ENCODE results near the gene EPS15.

Gene EPS15

GRCh38 chr1:51343624-51344023, 175.4 kb downstream of the EPS15 start:
- no peak overlapping the region for H3K27ac ChIP-seq (ENCODE audit: extremely low read depth, low read depth, low read length)

DNA sequence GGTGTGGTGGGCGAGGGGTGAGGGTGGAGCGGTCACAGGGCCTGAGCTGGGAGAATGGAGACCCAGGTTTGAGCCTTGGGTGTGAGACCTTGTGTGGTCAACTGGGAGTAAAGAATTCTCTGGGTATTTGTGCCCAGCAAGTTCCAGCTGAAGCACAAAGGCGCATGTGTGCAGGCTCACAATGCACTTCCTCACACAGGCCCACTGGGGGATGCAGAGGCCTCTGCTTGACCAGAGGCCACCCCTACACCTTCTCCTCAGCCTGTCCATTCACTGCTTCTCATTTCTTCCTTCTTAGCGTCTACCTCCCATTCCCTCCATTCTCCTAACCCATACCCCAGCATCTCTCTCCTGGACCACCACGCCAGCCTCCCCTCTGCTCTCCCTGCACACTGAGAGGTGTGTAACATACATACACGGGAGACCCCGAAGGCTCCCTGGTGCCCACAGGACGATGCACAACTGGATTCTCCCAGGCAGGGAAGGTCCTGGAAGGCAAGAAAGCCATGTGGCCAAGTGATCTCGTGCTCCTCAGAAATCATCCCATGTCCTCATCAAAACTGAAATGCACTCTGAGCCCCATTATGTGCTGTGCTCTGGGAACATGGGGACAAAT, 176.4 kb downstream of the EPS15 start:
- ChIA-PET CTCF (interaction anchor here (0.6 to 0.8 kb wide), 3 partner anchors 69 to 192 kb away, joined by 3 read pairs; no protein-coding TSS in a partner anchor), POLR2A (no interaction called here)
- Histone ChIP-seq H3K36me3 (ENCODE audit: control insufficient read depth in 2 of 2, insufficient read depth in 1 of 2, low read length in 2 of 2) (no peaks in the 10 kb centered on the region), H3K9me3 (ENCODE audit: control insufficient read depth, insufficient read depth, low read depth, low read length) (no peaks in the 10 kb centered on the region), H3K4me1 (ENCODE audit: control insufficient read depth, insufficient read depth, low read length) (no peaks in the 10 kb centered on the region), H3K4me3 (ENCODE audit: low read depth, low read length) (no peak overlapping the region), H3K27ac (ENCODE audit: extremely low read depth, low read depth, low read length) (no peak overlapping the region)
- TF ChIP-seq SP3 (tag by site-specific recombination; IDR thresholded peaks at IDR 0.05) (no peak), SP7 (tag by site-specific recombination; IDR thresholded peaks at IDR 0.05) (no peak), ZNF157 (tag by site-specific recombination; IDR thresholded peaks at IDR 0.05) (peak; percentile 96)

More at GRCh38 chr1:51343624-51344023, 175.4 kb downstream of the EPS15 start:
- H3K9me3 ChIP-seq (ENCODE audit: control insufficient read depth, insufficient read depth, low read depth, low read length), result no peaks in the 10 kb centered on the region
- ChIA-PET CTCF (interaction anchor here (0.5 kb wide), 1 partner anchor 188 kb away, joined by 3 read pairs; no protein-coding TSS in a partner anchor), POLR2A (no interaction called here)
- H3K4me1 ChIP-seq (ENCODE audit: control insufficient read depth, insufficient read depth, low read length), result no peaks in the 10 kb centered on the region
- no peaks in the 10 kb centered on the region for H3K36me3 ChIP-seq (ENCODE audit: control insufficient read depth in 2 of 2, insufficient read depth in 1 of 2, low read length in 2 of 2)
- H3K4me3 ChIP-seq (ENCODE audit: low read depth, low read length), result no peak overlapping the region
- TF ChIP-seq ZNF121 (tag by site-specific recombination; IDR thresholded peaks at IDR 0.05) (0 out of 2 replicates have a peak, but pooled peaks have one; percentile 65), ZNF747 (tag by site-specific recombination; IDR thresholded peaks at IDR 0.05) (no peak)

GRCh38 chr1:51341876-51342496, 177.1 kb downstream of the EPS15 start:
- CTCF ChIA-PET, result interaction anchor here (0.6 to 0.8 kb wide), 3 partner anchors 70 to 193 kb away, joined by 3 read pairs; no protein-coding TSS in a partner anchor

DNA sequence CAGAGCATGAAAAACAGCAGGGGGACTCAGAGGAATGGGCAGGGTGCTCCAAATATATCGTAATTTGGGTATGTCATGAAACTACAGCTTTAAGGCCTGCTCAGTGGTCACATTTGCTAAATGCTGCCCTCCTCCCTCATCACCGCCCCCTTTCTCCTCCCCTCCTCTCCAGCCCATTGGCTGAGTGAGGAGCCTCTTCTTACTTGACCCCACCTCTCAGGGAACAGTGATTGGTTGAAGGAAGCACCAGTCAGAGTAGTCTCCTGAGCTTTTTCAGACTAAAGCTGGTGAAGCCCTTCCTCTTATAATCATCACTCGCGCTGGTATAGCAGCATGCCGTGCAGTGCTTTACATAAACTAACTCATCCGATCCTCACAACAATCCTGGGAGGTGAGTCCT, 178.7 kb downstream of the EPS15 start:
- TF ChIP-seq ZNF311 (tag by site-specific recombination; IDR thresholded peaks at IDR 0.05; ENCODE audit: borderline replicate concordance) (no peak), ZNF423 (tag by site-specific recombination; IDR thresholded peaks at IDR 0.05) (no peak), ZNF335 (tag by site-specific recombination; conservative IDR thresholded peaks at IDR 0.05) (no peak), ZNF391 (tag by site-specific recombination; IDR thresholded peaks at IDR 0.05; ENCODE audit: borderline replicate concordance, low read depth) (no peak), RBAK (tag by site-specific recombination; IDR thresholded peaks at IDR 0.05) (no peak), GLIS1 (tag by site-specific recombination; IDR thresholded peaks at IDR 0.05) (no peak), ZBTB11 (tag by site-specific recombination; conservative IDR thresholded peaks at IDR 0.05; ENCODE audit: low read depth) (no peak)
- TF ChIP-seq, protein P1, sequence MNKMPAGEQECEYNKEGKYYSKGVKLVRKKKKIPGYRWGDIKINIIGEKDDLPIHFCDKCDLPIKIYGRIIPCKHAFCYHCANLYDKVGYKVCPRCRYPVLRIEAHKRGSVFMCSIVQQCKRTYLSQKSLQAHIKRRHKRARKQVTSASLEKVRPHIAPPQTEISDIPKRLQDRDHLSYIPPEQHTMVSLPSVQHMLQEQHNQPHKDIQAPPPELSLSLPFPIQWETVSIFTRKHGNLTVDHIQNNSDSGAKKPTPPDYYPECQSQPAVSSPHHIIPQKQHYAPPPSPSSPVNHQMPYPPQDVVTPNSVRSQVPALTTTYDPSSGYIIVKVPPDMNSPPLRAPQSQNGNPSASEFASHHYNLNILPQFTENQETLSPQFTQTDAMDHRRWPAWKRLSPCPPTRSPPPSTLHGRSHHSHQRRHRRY (tag by site-specific recombination; IDR thresholded peaks at IDR 0.05), result no peak
- H3K9me3 ChIP-seq (ENCODE audit: control insufficient read depth, insufficient read depth, low read depth, low read length), result no peaks in the 10 kb centered on the region
- H3K27ac ChIP-seq (ENCODE audit: extremely low read depth, low read depth, low read length), result no peak overlapping the region
- ChIA-PET POLR2A (no interaction called here), CTCF (interaction anchor here (1.4 kb wide), 1 partner anchor 10 kb away, joined by 4 read pairs; the partner anchor contains the start of gene TTC39A)
- no peaks in the 10 kb centered on the region for H3K4me1 ChIP-seq (ENCODE audit: control insufficient read depth, insufficient read depth, low read length)
- no peaks in the 10 kb centered on the region for H3K36me3 ChIP-seq (ENCODE audit: control insufficient read depth in 2 of 2, insufficient read depth in 1 of 2, low read length in 2 of 2)
- H3K4me3 ChIP-seq (ENCODE audit: low read depth, low read length), result no peak overlapping the region

More at GRCh38 chr1:51341876-51342496, 177.1 kb downstream of the EPS15 start:
- Histone ChIP-seq H3K4me3 (ENCODE audit: low read depth, low read length) (no peak overlapping the region), H3K9me3 (ENCODE audit: control insufficient read depth, insufficient read depth, low read depth, low read length) (no peaks in the 10 kb centered on the region), H3K27ac (ENCODE audit: extremely low read depth, low read depth, low read length) (no peak overlapping the region), H3K36me3 (ENCODE audit: control insufficient read depth in 2 of 2, insufficient read depth in 1 of 2, low read length in 2 of 2) (no peaks in the 10 kb centered on the region), H3K4me1 (ENCODE audit: control insufficient read depth, insufficient read depth, low read length) (no peaks in the 10 kb centered on the region)
- TF ChIP-seq CTCF (tag by site-specific recombination; IDR thresholded peaks at IDR 0.05), result peak; percentile 75
- TF ChIP-seq ZNF654 (tag by site-specific recombination; IDR thresholded peaks at IDR 0.05; ENCODE audit: low read depth), result 0 out of 2 replicates have a peak, but pooled peaks have one; percentile 20
- TF ChIP-seq MZF1 (tag by site-specific recombination; IDR thresholded peaks at IDR 0.05; ENCODE audit: borderline replicate concordance), result peak; percentile 30; the same call in 1 of the 2 replicates
- TF ChIP-seq ZNF777 (tag by site-specific recombination; IDR thresholded peaks at IDR 0.05; ENCODE audit: borderline replicate concordance), result no peak
- POLR2A ChIA-PET, result interaction anchor here (0.6 kb wide), 1 partner anchor 22 kb away, joined by 5 read pairs; no protein-coding TSS in a partner anchor
